AG09319 (cell line): ENCODE measurements around the gene NTHL1.

Experiments
- DNase-seq: peaks from one replicate; pipeline ENCODE4 v3.0.0-alpha.2; 2010; ENCODE audit warnings: low read depth; ENCODE audit errors: extremely low read depth
- CTCF ChIP-seq: IDR thresholded peaks from 2 replicates; pipeline ENCODE4 v1.5.1; 2011; ENCODE audit warnings: low read depth, mild to moderate bottlenecking, inconsistent platforms, low read length, moderate library complexity

The NTHL1 gene

GRCh38 chr16:2071454-2072202 is 24.0 kb upstream of the NTHL1 start:
- DNase-seq, result no peak
- TF ChIP-seq CTCF, result no peak

GRCh38 chr16:2070576-2071453 is 23.2 kb upstream of the NTHL1 start:
- no peak for DNase-seq
- no peak for TF ChIP-seq CTCF

GRCh38 chr16:2066139-2066538 is 18.5 kb upstream of the NTHL1 start:
- no peak for TF ChIP-seq CTCF
- no peak for DNase-seq

- no peak for DNase-seq
- no peak for TF ChIP-seq CTCF
These were observed 16.8 kb upstream of the NTHL1 start for GRCh38 chr16:2064368-2064945.

- TF ChIP-seq CTCF, result no peak
- DNase-seq, result no peak
These were observed 16.2 kb upstream of the NTHL1 start for GRCh38 chr16:2063861-2064260.

GRCh38 chr16:2062801-2063200 is 15.2 kb upstream of the NTHL1 start:
- no peak for DNase-seq
- TF ChIP-seq CTCF, result no peak

GRCh38 chr16:2061526-2061925 is 13.9 kb upstream of the NTHL1 start:
- DNase-seq, result no peak
- no peak for TF ChIP-seq CTCF
